Measurements from ENCODE around the gene CLEC2D. TPM values are rescaled to one million over a fixed set of nuclear protein-coding genes. Genes with fewer than 3 reads are reported as not detected.
"Not testable (repeated sequence)": the region's sequence is repeated elsewhere in the genome, so short reads cannot be mapped to it uniquely, and the experiment has no call there.

The CLEC2D gene
- total RNA-seq, 1 donor from 2014 or later: 7.2 TPM

- TF ChIP-seq CTCF (IDR thresholded peaks at IDR 0.05; ENCODE audit: partially characterized antibody, unreplicated experiment): no peak
- Mint-ChIP-seq H3K27me3 (ENCODE audit: unreplicated experiment) (no peaks in the 10 kb centered on the region), H3K4me1 (ENCODE audit: low read depth, unreplicated experiment) (no peaks in the 10 kb centered on the region), H3K9me3 (ENCODE audit: unreplicated experiment) (no peaks in the 10 kb centered on the region), H3K4me3 (ENCODE audit: unreplicated experiment) (no peak overlapping the region), H3K36me3 (ENCODE audit: unreplicated experiment) (no peaks in the 10 kb centered on the region), H3K27ac (ENCODE audit: unreplicated experiment) (no peak overlapping the region)
- DNase-seq: no peak
Measured at GRCh38 chr12:9731393-9731792, 61.9 kb downstream of the CLEC2D start.

DNA sequence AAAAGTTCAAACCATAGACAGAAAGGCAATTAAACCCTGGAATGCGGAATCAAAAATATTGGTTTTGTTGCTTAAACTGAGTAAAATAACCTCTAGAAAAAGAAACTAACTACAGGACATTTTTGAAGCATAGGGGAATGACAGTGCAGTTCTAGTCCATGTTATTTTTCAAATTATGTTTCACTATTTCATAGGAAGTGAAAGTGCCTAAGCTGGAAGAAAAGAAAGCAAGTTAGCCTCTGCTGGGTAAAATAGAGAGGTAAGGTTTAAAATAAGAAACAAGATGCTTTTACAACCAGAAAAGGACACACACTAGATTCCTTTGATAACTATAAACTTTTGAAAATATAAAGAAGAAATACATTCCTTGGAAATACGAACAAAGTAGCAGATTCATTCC, 62.3 kb downstream of the CLEC2D start:
- Mint-ChIP-seq H3K9me3 (ENCODE audit: unreplicated experiment) (no peaks in the 10 kb centered on the region), H3K27me3 (ENCODE audit: unreplicated experiment) (no peaks in the 10 kb centered on the region), H3K27ac (ENCODE audit: unreplicated experiment) (no peak overlapping the region), H3K4me3 (ENCODE audit: unreplicated experiment) (no peak overlapping the region), H3K36me3 (ENCODE audit: unreplicated experiment) (no peaks in the 10 kb centered on the region), H3K4me1 (ENCODE audit: low read depth, unreplicated experiment) (no peaks in the 10 kb centered on the region)
- TF ChIP-seq CTCF (IDR thresholded peaks at IDR 0.05; ENCODE audit: partially characterized antibody, unreplicated experiment): no peak
- no peak for DNase-seq

- no peak within 1 kb of the TSS for H3K4me3 Mint-ChIP-seq (ENCODE audit: unreplicated experiment)
- no peaks in the 10 kb centered on the region for H3K36me3 Mint-ChIP-seq (ENCODE audit: unreplicated experiment)
- no peaks in the 10 kb centered on the region for H3K9me3 Mint-ChIP-seq (ENCODE audit: unreplicated experiment)
- H3K4me1 Mint-ChIP-seq (ENCODE audit: low read depth, unreplicated experiment): no peaks in the 10 kb centered on the region
- H3K27me3 Mint-ChIP-seq (ENCODE audit: unreplicated experiment): no peaks in the 10 kb centered on the region
- no peak for DNase-seq
- no peak within 1 kb of the TSS for H3K27ac Mint-ChIP-seq (ENCODE audit: unreplicated experiment)
- no peak for TF ChIP-seq CTCF (IDR thresholded peaks at IDR 0.05; ENCODE audit: partially characterized antibody, unreplicated experiment)
Measured at GRCh38 chr12:9732921-9733461, 63.5 kb downstream of the CLEC2D start, which contains the start of gene CLECL1. Gene CLECL1 (minus strand): TSS chr12:9733097.

- Mint-ChIP-seq H3K9me3 (ENCODE audit: unreplicated experiment) (peaks cover 5% of the 10 kb centered on the region), H3K27me3 (ENCODE audit: unreplicated experiment) (peaks cover 1% of the 10 kb centered on the region), H3K4me1 (ENCODE audit: low read depth, unreplicated experiment) (no peaks in the 10 kb centered on the region), H3K36me3 (ENCODE audit: unreplicated experiment) (no peaks in the 10 kb centered on the region), H3K27ac (ENCODE audit: unreplicated experiment) (no peak overlapping the region), H3K4me3 (ENCODE audit: unreplicated experiment) (no peak overlapping the region)
- no peak for DNase-seq
- TF ChIP-seq CTCF (IDR thresholded peaks at IDR 0.05; ENCODE audit: partially characterized antibody, unreplicated experiment): no peak
Measured at GRCh38 chr12:9735601-9736000, 66.1 kb downstream of the CLEC2D start.

DNA sequence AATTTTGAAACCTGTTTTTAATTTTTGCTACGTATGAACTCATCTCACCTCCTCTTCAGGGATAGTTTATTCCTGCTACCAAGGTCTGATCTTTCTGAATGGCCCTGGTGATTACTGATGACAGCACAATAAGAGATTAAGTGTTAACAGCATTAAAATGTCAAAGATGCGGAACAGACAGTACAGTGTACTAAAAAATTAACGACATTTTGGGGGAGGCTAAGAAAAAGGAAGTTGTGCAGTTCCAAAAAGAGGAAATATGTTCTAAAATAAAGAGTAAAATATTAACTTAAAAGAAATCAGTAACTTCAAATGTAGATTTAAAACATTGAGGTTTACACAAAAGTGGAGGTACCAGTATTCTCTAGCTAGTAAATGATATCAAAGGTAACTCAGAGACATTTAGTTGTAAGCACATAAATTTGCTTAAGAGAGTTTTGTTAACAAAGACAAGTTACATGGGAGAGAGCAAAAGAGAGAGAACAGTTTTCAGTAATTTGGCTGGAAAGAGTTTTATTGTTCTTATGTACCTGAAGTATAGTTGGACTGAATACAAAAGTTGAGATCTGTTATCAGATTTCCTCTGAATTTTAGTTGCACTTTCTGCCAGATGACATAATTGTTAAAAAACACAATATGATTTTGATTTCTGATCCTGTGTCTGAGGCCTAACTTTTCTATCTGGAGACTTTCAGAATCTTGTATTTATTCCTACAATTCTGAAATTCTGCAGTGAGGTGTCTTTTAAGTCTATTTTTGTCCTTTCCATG, 67.6 kb downstream of the CLEC2D start:
- no peak for TF ChIP-seq CTCF (IDR thresholded peaks at IDR 0.05; ENCODE audit: partially characterized antibody, unreplicated experiment)
- peaks cover 5% of the 10 kb centered on the region for H3K9me3 Mint-ChIP-seq (ENCODE audit: unreplicated experiment)
- no peak for DNase-seq
- no peak overlapping the region for H3K4me3 Mint-ChIP-seq (ENCODE audit: unreplicated experiment)
- peaks cover 1% of the 10 kb centered on the region for H3K27me3 Mint-ChIP-seq (ENCODE audit: unreplicated experiment)
- H3K27ac Mint-ChIP-seq (ENCODE audit: unreplicated experiment): no peak overlapping the region
- H3K4me1 Mint-ChIP-seq (ENCODE audit: low read depth, unreplicated experiment): no peaks in the 10 kb centered on the region
- H3K36me3 Mint-ChIP-seq (ENCODE audit: unreplicated experiment): no peaks in the 10 kb centered on the region

- Mint-ChIP-seq H3K27ac (ENCODE audit: unreplicated experiment) (peak overlapping the region; percentile 56), H3K4me3 (ENCODE audit: unreplicated experiment) (peak overlapping the region; percentile 80)
- not testable (repeated sequence) for H3K4me1 Mint-ChIP-seq (ENCODE audit: low read depth, unreplicated experiment); H3K27me3 Mint-ChIP-seq (ENCODE audit: unreplicated experiment); H3K36me3 Mint-ChIP-seq (ENCODE audit: unreplicated experiment); DNase-seq; H3K9me3 Mint-ChIP-seq (ENCODE audit: unreplicated experiment)
Measured at GRCh38 chr12:9738905-9739304, 69.4 kb downstream of the CLEC2D start.

DNA sequence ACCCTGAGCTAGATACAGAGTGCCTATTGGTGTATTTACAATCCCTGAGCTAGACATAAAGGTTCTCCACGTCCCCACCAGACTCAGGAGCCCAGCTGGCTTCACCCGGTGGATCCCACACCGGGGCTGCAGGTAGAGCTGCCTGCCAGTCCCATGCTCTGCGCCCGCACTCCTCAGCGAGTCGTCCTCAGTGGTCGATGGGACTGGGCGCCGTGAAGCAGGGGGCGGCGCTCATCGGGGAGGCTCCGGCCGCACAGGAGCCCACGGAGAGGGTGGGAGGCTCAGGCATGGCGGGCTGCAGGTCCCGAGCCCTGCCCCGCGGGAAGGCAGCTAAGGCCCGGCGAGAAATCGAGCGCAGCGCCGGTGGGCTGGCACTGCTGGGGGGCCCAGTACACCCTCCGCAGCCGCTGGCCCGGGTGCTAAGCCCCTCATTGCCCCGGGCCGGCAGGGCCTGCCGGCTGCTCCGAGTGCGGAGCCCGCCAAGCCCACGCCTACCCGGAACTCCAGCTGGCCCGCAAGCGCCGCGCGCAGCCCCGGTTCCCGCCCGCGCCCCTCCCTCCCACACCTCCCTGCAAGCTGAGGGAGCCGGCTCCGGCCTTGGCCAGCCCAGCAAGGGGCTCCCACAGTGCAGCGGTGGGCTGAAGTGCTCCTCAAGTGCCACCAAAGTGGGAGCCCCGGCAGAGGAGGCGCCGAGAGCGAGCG, 70.0 kb downstream of the CLEC2D start:
- not testable (repeated sequence) for H3K27ac Mint-ChIP-seq (ENCODE audit: unreplicated experiment); H3K27me3 Mint-ChIP-seq (ENCODE audit: unreplicated experiment); H3K4me1 Mint-ChIP-seq (ENCODE audit: low read depth, unreplicated experiment); H3K36me3 Mint-ChIP-seq (ENCODE audit: unreplicated experiment); H3K9me3 Mint-ChIP-seq (ENCODE audit: unreplicated experiment)
- peak; percentile 54 for DNase-seq
- H3K4me3 Mint-ChIP-seq (ENCODE audit: unreplicated experiment): peak overlapping the region; percentile 86
